Measurements from ENCODE around the gene CGNL1.

Gene CGNL1

GRCh38 chr15:57440167-57440566, 63.9 kb downstream of the CGNL1 start:
- H3K4me3 ChIP-seq (IDR thresholded peaks at IDR 0.05; ENCODE audit: insufficient read depth, low read depth, low read length) = no peak overlapping the region
- H3K9ac ChIP-seq = no peak overlapping the region
- H3K27ac ChIP-seq = no peak overlapping the region
- no peaks in the 10 kb centered on the region for H3K36me3 ChIP-seq (ENCODE audit: insufficient read depth)
- H3K27me3 ChIP-seq (ENCODE audit: insufficient read depth, low read depth) = no peaks in the 10 kb centered on the region
- no peaks in the 10 kb centered on the region for H4K20me1 ChIP-seq (ENCODE audit: insufficient read depth)
- TF ChIP-seq CTCF (conservative IDR thresholded peaks at IDR 0.05; ENCODE audit: low read depth, low read length) = no peak
- no peaks in the 10 kb centered on the region for H3K79me2 ChIP-seq (ENCODE audit: insufficient read depth, low read depth)
- H3K4me2 ChIP-seq = no peak overlapping the region
- no peak overlapping the region for H2AFZ ChIP-seq (ENCODE audit: low read depth)
- H3K4me1 ChIP-seq (ENCODE audit: low read depth, poor library complexity, severe bottlenecking) = no peaks in the 10 kb centered on the region

- H2AFZ ChIP-seq (ENCODE audit: low read depth) = no peak overlapping the region
- H4K20me1 ChIP-seq (ENCODE audit: insufficient read depth) = no peaks in the 10 kb centered on the region
- TF ChIP-seq CTCF (conservative IDR thresholded peaks at IDR 0.05; ENCODE audit: low read depth, low read length) = no peak
- H3K27me3 ChIP-seq (ENCODE audit: insufficient read depth, low read depth) = no peaks in the 10 kb centered on the region
- no peak overlapping the region for H3K4me3 ChIP-seq (IDR thresholded peaks at IDR 0.05; ENCODE audit: insufficient read depth, low read depth, low read length)
- H3K79me2 ChIP-seq (ENCODE audit: insufficient read depth, low read depth) = no peaks in the 10 kb centered on the region
- H3K4me2 ChIP-seq = no peak overlapping the region
- no peaks in the 10 kb centered on the region for H3K4me1 ChIP-seq (ENCODE audit: low read depth, poor library complexity, severe bottlenecking)
- no peak overlapping the region for H3K27ac ChIP-seq
- H3K9ac ChIP-seq = no peak overlapping the region
- H3K36me3 ChIP-seq (ENCODE audit: insufficient read depth) = no peaks in the 10 kb centered on the region
Measured at GRCh38 chr15:57440799-57441198, 64.5 kb downstream of the CGNL1 start.

- Histone ChIP-seq H3K27me3 (ENCODE audit: insufficient read depth, low read depth) (no peaks in the 10 kb centered on the region), H3K36me3 (ENCODE audit: insufficient read depth) (no peaks in the 10 kb centered on the region), H3K4me1 (ENCODE audit: low read depth, poor library complexity, severe bottlenecking) (no peaks in the 10 kb centered on the region), H3K27ac (no peak overlapping the region), H3K4me2 (no peak overlapping the region), H3K4me3 (IDR thresholded peaks at IDR 0.05; ENCODE audit: insufficient read depth, low read depth, low read length) (no peak overlapping the region), H3K79me2 (ENCODE audit: insufficient read depth, low read depth) (no peaks in the 10 kb centered on the region), H3K9ac (no peak overlapping the region), H2AFZ (ENCODE audit: low read depth) (no peak overlapping the region), H4K20me1 (ENCODE audit: insufficient read depth) (no peaks in the 10 kb centered on the region)
- TF ChIP-seq CTCF (conservative IDR thresholded peaks at IDR 0.05; ENCODE audit: low read depth, low read length) = no peak
Measured at GRCh38 chr15:57442335-57442734, 66.0 kb downstream of the CGNL1 start.

GRCh38 chr15:57443486-57443885, 67.2 kb downstream of the CGNL1 start:
- no peak overlapping the region for H3K4me2 ChIP-seq
- H4K20me1 ChIP-seq (ENCODE audit: insufficient read depth) = no peaks in the 10 kb centered on the region
- H3K4me1 ChIP-seq (ENCODE audit: low read depth, poor library complexity, severe bottlenecking) = no peaks in the 10 kb centered on the region
- TF ChIP-seq CTCF (conservative IDR thresholded peaks at IDR 0.05; ENCODE audit: low read depth, low read length) = no peak
- no peaks in the 10 kb centered on the region for H3K27me3 ChIP-seq (ENCODE audit: insufficient read depth, low read depth)
- no peaks in the 10 kb centered on the region for H3K36me3 ChIP-seq (ENCODE audit: insufficient read depth)
- H3K79me2 ChIP-seq (ENCODE audit: insufficient read depth, low read depth) = no peaks in the 10 kb centered on the region
- no peak overlapping the region for H3K27ac ChIP-seq
- no peak overlapping the region for H3K4me3 ChIP-seq (IDR thresholded peaks at IDR 0.05; ENCODE audit: insufficient read depth, low read depth, low read length)
- no peak overlapping the region for H3K9ac ChIP-seq
- no peak overlapping the region for H2AFZ ChIP-seq (ENCODE audit: low read depth)

Measured in KMS-11 (cell line).